Neuron (in vitro differentiated cells): Measurements from ENCODE around the gene ASAP2.

Experiments used
- H2AFZ ChIP-seq: one replicate; pipeline ENCODE4 v1.6.1; 2013; ENCODE audit warnings: low read depth, mild to moderate bottlenecking, inconsistent platforms, low read length, moderate library complexity
- H3K27me3 ChIP-seq: one replicate; pipeline ENCODE4 v1.6.1; 2013; ENCODE audit warnings: low read length; ENCODE audit not compliant: insufficient read depth
- H3K36me3 ChIP-seq: one replicate; pipeline ENCODE4 v1.6.1; 2013; ENCODE audit warnings: low read length; ENCODE audit not compliant: insufficient read depth
- H3K4me1 ChIP-seq: one replicate; pipeline ENCODE4 v1.6.1; 2013; ENCODE audit warnings: low read length; ENCODE audit not compliant: insufficient read depth
- H3K4me3 ChIP-seq: 2 replicates; pipeline ENCODE4 v1.5.1; 2013; ENCODE audit warnings: mild to moderate bottlenecking, low read length, moderate library complexity
- H3K9me3 ChIP-seq: one replicate; pipeline ENCODE4 v1.6.1; 2013; ENCODE audit warnings: low read length

Gene ASAP2

DNA sequence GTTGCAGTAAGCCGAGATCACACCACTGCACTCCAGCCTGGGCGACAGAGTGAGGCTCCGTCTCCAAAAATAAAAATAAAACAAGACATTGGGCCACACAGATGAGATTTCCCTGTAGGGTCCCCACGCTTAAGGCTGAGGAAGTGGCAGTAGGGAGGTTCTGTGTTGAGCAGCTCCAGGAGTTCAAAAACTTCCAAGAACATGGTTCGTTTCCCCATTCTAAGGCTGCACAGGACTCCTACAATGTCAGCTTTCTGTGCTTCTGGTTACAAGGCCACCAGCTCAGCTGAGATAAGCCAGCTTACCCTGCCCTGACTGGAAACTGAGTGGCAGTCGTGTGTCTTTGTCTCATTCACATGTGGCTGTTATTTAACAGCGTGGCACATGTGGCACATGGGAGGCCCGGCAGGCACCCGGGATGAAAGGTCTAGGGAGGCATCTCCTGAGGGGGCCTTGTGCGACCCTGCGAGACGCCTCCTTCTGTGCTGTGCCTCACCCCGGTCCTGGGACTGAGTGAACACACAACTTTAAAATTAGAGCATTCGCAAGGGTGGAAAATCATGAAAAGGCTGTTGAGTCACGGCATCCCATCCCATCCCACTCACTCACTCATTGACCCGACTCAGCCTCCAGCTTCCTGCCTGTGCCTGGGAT lies 209.0 kb downstream of the ASAP2 start:
- Histone ChIP-seq H3K4me3 (no peak overlapping the region), H3K36me3 (peaks cover 12% of the 10 kb centered on the region)

DNA sequence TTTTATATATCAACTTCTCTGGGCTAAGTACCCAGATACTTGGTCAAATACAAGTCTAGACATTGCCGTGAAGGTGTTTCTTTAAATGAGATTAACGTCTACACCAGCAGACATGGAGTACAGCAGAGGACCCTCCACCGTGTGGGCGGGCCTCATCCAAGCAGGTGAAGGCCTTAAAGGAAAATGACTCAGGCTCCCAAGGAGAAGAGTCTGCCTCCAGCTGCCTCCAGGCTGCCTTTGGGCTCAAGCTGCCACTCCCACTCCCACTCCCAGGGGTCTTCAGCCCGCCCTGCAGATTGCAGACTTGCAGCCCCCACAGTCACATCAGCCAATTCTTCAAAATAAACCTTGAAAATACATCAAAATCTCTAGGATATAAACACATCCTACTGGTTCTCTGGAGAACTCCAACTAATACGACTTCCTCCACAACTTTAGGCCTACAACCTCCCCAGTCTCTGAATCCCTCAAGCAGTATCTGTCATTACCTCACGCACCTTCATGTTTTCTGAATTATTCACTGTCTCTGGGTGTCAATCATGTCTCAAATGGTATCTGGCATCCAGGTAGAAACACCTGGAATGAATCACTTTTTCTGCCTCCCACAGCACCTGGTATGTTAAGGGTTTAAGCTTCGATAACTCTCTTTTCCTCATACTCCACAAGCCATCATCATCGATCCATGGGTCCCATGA lies 209.8 kb downstream of the ASAP2 start:
- no peaks in the 10 kb centered on the region for H3K9me3 ChIP-seq
- H3K4me3 ChIP-seq = no peak overlapping the region
- no peaks in the 10 kb centered on the region for H3K27me3 ChIP-seq
- no peak overlapping the region for H2AFZ ChIP-seq
- peaks cover 9% of the 10 kb centered on the region for H3K36me3 ChIP-seq
- no peaks in the 10 kb centered on the region for H3K4me1 ChIP-seq

More for the DNA sequence above, 209.0 kb downstream of the ASAP2 start:
- no peaks in the 10 kb centered on the region for H3K9me3 ChIP-seq
- no peak overlapping the region for H2AFZ ChIP-seq
- no peaks in the 10 kb centered on the region for H3K27me3 ChIP-seq
- H3K4me1 ChIP-seq = no peaks in the 10 kb centered on the region

DNA sequence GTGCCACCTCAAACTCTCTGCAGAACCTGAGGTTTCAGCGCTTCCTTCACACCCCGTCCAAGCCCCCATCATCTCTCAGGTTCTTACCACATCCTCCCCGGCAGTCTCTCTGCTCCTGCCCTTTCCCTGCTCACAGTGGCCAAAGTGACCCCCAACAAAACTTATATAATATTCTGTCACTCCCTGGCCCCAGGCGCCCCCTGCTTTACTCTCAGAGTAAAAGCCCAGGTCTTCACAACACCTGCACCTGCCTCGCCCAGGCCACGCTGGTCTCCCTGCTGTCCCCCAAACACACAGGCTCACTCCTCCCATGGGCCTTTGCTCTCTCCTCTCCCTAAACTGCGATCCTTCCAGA lies 210.3 kb downstream of the ASAP2 start:
- Histone ChIP-seq H3K27me3 (no peaks in the 10 kb centered on the region), H2AFZ (no peak overlapping the region), H3K4me1 (peaks cover 4% of the 10 kb centered on the region), H3K36me3 (peaks cover 8% of the 10 kb centered on the region), H3K4me3 (no peak overlapping the region), H3K9me3 (no peaks in the 10 kb centered on the region)

DNA sequence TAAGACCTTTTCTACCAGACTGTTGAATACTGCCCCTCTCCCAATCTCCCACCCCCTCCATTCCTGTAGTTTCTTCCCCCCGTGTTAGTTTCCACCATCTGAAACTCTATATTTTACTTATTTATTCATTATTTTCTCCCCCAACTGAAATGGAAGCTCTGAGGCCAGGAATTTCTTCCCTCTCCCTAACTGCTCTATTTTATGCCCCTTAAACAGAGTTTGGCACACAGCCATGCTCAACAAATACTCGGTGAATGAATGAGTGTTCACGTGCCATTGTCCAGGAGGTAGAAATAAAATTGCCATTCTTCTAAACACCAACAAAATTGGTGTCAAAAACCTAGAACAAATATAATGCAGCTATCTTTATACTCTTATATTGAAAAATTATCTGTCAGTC lies 211.1 kb downstream of the ASAP2 start:
- no peaks in the 10 kb centered on the region for H3K9me3 ChIP-seq
- peaks cover 10% of the 10 kb centered on the region for H3K4me1 ChIP-seq
- no peak overlapping the region for H3K4me3 ChIP-seq
- peaks cover 4% of the 10 kb centered on the region for H3K36me3 ChIP-seq
- H2AFZ ChIP-seq = no peak overlapping the region
- no peaks in the 10 kb centered on the region for H3K27me3 ChIP-seq

DNA sequence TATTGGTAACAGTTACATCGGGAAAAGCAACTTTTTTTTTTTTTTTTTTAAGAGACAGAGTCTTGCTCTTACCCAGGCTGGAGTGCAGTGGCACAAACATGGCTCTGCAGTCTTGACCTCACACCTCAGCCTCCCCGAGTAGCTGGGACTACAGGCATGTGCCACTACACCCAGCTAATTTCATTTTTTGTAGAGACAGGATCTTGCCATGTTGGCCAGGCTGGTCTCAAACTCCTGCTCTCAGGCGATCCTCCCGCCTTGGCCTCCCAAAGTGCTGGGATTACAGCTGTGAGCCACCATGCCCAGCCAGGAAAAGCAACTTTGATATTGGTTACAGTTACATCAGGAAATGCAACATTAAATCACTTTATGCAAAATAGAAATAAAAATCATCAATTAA lies 212.1 kb downstream of the ASAP2 start:
- Histone ChIP-seq H3K27me3 (no peaks in the 10 kb centered on the region), H3K4me1 (peaks cover 10% of the 10 kb centered on the region), H3K36me3 (peaks cover 4% of the 10 kb centered on the region), H3K4me3 (no peak overlapping the region), H2AFZ (no peak overlapping the region), H3K9me3 (no peaks in the 10 kb centered on the region)

DNA sequence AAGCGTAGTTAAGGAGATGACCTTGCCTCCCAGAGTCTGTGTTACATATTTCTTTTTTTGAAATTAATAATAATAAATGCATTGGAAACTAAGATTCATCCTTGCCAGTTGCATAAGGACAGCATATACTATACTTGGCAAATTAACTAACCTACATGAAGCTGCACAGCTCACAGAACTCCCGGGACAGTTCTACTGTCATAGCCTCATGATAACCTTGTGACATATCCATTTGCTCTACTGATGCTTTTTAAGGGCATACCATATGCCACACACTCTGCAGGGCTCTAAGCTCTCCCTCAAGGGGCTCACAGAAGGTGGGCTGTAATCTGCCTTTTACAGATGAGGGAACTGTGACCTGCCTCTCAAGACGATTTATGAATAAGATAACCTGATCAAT lies 212.9 kb downstream of the ASAP2 start:
- Histone ChIP-seq H2AFZ (no peak overlapping the region), H3K4me1 (peaks cover 15% of the 10 kb centered on the region), H3K27me3 (no peaks in the 10 kb centered on the region), H3K4me3 (no peak overlapping the region), H3K9me3 (no peaks in the 10 kb centered on the region), H3K36me3 (peaks cover 4% of the 10 kb centered on the region)

DNA sequence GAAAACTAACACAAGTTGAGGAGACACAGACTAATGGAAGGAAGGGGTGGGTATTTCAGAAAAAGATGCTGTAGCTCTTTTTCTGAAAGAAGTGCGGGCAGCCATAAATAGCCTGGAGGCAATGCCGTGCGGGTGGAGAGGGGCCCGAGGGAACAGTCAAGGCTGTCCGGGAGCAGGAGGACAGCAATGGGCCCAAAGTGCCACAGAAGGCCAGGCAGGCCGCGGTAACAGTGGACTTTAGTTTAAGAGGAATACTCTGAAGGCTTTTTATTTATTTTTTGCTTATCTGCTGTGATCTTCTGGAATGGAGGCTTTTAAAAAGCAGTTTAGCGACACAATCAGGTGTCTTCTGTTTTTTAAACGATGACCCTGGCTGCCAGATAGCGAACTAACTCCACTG lies 213.9 kb downstream of the ASAP2 start:
- Histone ChIP-seq H3K36me3 (peaks cover 4% of the 10 kb centered on the region), H3K4me3 (no peak overlapping the region), H2AFZ (no peak overlapping the region), H3K9me3 (no peaks in the 10 kb centered on the region), H3K4me1 (peaks cover 24% of the 10 kb centered on the region), H3K27me3 (no peaks in the 10 kb centered on the region)

DNA sequence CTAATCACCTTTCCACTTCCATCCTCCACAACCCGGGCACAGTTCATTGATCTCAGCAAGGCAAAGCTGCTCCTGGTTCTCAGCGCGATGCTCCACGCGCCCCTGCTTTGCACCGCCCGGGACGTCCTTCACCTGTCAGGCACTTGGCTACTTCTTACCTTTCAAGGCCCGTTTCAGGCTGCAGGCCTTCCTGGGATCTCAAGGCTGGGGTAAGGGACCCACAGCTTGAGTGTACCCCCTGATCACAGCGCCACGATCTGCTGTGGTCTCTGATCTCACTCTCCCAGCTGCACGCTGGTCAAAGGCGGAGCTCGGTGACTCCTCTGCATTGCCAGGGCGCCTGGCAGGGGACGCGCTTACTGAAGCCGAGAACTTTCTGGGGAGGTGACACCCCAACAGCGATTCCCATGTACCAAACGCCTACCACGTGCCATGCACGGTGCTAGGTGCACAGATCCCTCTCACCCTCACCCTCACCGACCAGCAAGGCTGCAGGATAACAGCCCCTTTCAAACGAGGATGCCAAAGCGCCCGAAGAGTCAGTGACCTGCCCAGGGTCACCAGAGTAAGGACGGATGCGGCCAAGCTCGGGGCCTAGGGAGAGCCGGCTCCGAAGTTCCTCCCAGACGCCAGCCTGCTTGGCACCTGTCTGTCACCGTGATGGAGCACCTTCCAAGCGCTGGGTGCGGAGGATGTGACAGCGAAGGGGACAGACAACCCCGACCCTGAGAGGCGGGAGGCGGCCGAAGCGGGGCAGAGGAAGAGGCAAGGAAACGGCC lies 215.9 kb downstream of the ASAP2 start:
- H2AFZ ChIP-seq = peak overlapping the region; percentile 61
- H3K4me1 ChIP-seq = peaks cover 24% of the 10 kb centered on the region
- peaks cover 3% of the 10 kb centered on the region for H3K36me3 ChIP-seq
- no peaks in the 10 kb centered on the region for H3K27me3 ChIP-seq
- H3K4me3 ChIP-seq = peak overlapping the region; percentile 87
- no peaks in the 10 kb centered on the region for H3K9me3 ChIP-seq

DNA sequence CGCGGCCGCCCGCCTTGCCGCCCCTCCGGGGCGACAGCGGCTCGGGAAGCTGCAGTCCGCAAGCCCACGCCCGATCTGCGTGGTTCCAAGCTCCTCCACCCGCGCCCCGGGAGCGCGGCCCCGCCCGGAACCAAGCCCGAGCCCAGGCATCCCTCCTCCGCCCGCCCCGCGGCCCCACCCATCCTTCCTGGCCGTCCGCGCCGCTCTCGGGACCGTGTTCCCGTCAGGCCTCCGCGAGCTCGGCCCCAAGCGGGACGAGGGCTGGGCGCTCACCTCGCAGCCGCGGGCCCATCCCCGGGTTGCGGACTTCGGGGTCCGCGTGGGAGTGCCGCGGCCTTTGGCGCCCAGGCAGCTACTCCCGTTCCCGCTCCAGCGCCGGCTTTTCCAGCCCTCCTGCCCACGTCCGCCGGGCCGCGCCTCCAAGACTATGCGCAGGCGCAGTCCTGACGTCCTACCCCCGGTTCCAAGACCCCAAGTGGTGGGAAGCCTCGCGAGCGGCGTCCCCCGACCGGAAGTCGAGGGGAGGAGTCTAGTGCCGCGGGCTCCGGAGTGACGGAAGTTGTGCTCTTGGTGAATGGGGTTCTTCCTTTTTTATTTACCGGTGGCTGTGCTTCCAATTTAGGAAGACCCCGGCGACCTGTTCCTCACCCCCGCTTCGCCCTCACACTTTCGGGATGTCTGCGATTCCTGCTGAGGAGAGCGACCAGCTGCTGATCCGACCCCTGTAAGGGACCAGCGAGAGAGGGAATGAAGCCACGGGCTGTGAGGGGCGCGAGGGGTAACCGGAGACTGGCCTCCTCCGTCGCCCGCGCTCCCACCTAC lies 216.7 kb downstream of the ASAP2 start, which contains the start of the genes CPSF3 and ITGB1BP1:
Gene CPSF3 (plus strand): TSS at position 555 of the 822 bp plus-strand sequence. CDS start 120 bp downstream, at position 675.
Gene ITGB1BP1 (minus strand): TSS at position 429 of the 822 bp plus-strand sequence. CDS start 4,831 bp downstream, outside the sequence.
- Histone ChIP-seq H2AFZ (peak within 1 kb of the TSS; percentile 68), H3K36me3 (peaks cover 3% of the 10 kb centered on the region), H3K9me3 (no peaks in the 10 kb centered on the region), H3K4me1 (peaks cover 24% of the 10 kb centered on the region), H3K27me3 (no peaks in the 10 kb centered on the region), H3K4me3 (peak within 1 kb of the TSS; percentile 87)

DNA sequence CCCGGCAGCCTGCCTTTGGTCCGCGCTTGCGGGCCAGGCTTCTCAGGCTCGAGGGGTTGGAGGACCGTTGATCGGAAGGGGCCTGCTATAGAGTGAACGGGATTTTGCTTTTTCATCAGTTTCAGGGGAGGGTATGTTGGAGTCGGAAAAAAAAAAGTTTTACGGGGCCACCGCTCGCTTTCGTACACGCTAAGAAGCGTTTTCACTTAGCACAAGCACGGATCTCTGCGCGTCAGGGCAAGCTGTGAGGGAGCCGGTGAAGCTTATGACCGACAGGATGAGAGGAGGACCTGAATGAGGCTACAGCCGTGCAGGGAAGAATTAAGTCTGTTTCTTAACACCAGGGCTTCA lies 217.3 kb downstream of the ASAP2 start:
- Histone ChIP-seq H2AFZ (peak overlapping the region; percentile 68), H3K4me1 (peaks cover 24% of the 10 kb centered on the region), H3K27me3 (no peaks in the 10 kb centered on the region), H3K36me3 (peaks cover 9% of the 10 kb centered on the region), H3K4me3 (peak overlapping the region; percentile 87), H3K9me3 (no peaks in the 10 kb centered on the region)

DNA sequence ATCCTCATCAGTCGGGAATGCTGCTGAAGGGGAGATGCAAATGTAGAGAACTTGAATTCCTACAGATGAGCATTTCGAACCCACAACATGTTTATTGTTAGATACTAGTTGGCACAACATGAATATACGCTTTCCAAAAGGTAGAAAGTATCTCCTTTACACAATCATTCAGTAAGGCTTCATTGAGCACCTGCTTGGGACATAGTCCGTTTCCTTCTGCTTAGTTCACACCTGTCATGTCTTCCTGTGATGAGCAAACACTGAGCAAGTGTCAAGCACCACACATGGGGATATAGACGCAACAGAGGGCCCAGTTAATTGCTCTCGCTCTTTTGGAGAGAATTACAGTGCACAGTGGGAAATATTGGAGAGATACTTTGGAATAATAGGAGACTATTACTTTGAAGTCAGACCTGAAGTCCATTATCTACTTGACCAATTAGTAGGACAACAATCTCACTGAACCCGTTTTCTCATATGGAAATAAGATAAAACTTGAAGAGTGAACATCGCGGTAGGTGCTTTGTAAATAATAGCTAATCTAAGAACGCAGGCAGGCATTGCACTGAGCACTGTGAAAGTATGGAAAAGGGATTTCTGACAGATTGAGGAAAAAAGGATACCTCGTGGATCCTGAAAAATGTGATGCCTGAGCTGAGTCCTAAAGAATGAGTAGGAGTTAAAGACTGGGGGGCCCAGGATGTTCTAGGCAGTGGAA lies 218.0 kb downstream of the ASAP2 start:
- Histone ChIP-seq H2AFZ (peak overlapping the region; percentile 68), H3K4me1 (peaks cover 24% of the 10 kb centered on the region), H3K27me3 (no peaks in the 10 kb centered on the region), H3K4me3 (peak overlapping the region; percentile 87), H3K9me3 (no peaks in the 10 kb centered on the region), H3K36me3 (peaks cover 15% of the 10 kb centered on the region)

DNA sequence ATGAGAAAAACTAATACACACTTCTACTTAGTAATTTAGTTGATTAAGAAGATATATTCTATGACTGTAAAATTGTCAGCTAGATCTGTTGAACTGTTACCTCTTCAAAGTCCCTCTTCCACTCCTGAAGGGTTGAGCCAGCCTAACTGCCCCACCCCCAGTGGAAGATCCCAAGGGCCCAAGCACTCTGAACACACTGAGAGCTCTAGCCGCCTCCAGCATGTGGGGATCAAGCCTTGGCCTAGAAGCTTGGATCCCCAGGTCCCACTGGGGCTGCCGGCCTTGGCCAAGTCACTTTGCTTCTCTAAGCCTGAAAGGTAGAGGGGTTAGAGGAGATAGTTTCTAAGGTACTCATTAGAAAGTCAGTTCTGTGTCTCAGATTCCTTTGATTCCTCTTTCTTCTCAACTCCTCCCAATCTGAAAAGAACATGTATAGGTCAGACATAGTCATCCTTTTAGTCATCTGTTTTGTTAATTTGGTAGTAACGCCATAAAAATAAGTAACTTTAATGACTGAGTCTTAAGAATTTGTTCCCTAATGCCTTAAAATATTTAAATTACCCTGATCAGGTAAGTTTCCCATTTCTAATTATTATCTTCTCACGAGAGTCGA lies 222.5 kb downstream of the ASAP2 start:
- Histone ChIP-seq H3K36me3 (peaks cover 57% of the 10 kb centered on the region), H3K27me3 (no peaks in the 10 kb centered on the region), H2AFZ (no peak overlapping the region), H3K4me1 (peaks cover 14% of the 10 kb centered on the region), H3K9me3 (no peaks in the 10 kb centered on the region), H3K4me3 (no peak overlapping the region)
